ENCODE results near the gene KIAA0753.
A peak's percentile ranks its signal among the peaks of the same experiment; 100 is the strongest.

Gene KIAA0753

GRCh38 chr17:6554871-6555330 is 85.6 kb downstream of the KIAA0753 start:
- peak overlapping the region; percentile 56; the same call in 1 of the 2 replicates for H3K9ac ChIP-seq (ENCODE audit: low read depth, low read length)
- peaks cover 10% of the 10 kb centered on the region for H3K4me1 ChIP-seq (ENCODE audit: insufficient read depth, low read length)
- H3K9me3 ChIP-seq (ENCODE audit: control insufficient read depth, insufficient read depth, low read length): no peaks in the 10 kb centered on the region
- H3K36me3 ChIP-seq (ENCODE audit: insufficient read depth, low read length): no peaks in the 10 kb centered on the region

GRCh38 chr17:6554342-6554741 is 86.2 kb downstream of the KIAA0753 start:
- Histone ChIP-seq H3K36me3 (ENCODE audit: insufficient read depth, low read length) (no peaks in the 10 kb centered on the region), H3K9ac (ENCODE audit: low read depth, low read length) (no peak overlapping the region), H3K9me3 (ENCODE audit: control insufficient read depth, insufficient read depth, low read length) (no peaks in the 10 kb centered on the region), H3K4me1 (ENCODE audit: insufficient read depth, low read length) (peaks cover 15% of the 10 kb centered on the region)

GRCh38 chr17:6551869-6552531 is 88.5 kb downstream of the KIAA0753 start:
- H3K36me3 ChIP-seq (ENCODE audit: insufficient read depth, low read length): no peaks in the 10 kb centered on the region
- H3K9me3 ChIP-seq (ENCODE audit: control insufficient read depth, insufficient read depth, low read length): no peaks in the 10 kb centered on the region
- no peak overlapping the region for H3K9ac ChIP-seq (ENCODE audit: low read depth, low read length)
- peaks cover 18% of the 10 kb centered on the region for H3K4me1 ChIP-seq (ENCODE audit: insufficient read depth, low read length)

- H3K9me3 ChIP-seq (ENCODE audit: control insufficient read depth, insufficient read depth, low read length): no peaks in the 10 kb centered on the region
- H3K36me3 ChIP-seq (ENCODE audit: insufficient read depth, low read length): no peaks in the 10 kb centered on the region
- peaks cover 18% of the 10 kb centered on the region for H3K4me1 ChIP-seq (ENCODE audit: insufficient read depth, low read length)
- H3K9ac ChIP-seq (ENCODE audit: low read depth, low read length): no peak overlapping the region
Measured at GRCh38 chr17:6551356-6551755, 89.2 kb downstream of the KIAA0753 start.

GRCh38 chr17:6549384-6550036 is 91.0 kb downstream of the KIAA0753 start:
- H3K4me1 ChIP-seq (ENCODE audit: insufficient read depth, low read length): peaks cover 20% of the 10 kb centered on the region
- H3K9me3 ChIP-seq (ENCODE audit: control insufficient read depth, insufficient read depth, low read length): no peaks in the 10 kb centered on the region
- no peaks in the 10 kb centered on the region for H3K36me3 ChIP-seq (ENCODE audit: insufficient read depth, low read length)
- no peak overlapping the region for H3K9ac ChIP-seq (ENCODE audit: low read depth, low read length)

GRCh38 chr17:6548578-6549330 is 91.8 kb downstream of the KIAA0753 start:
- Histone ChIP-seq H3K9me3 (ENCODE audit: control insufficient read depth, insufficient read depth, low read length) (no peaks in the 10 kb centered on the region), H3K4me1 (ENCODE audit: insufficient read depth, low read length) (peaks cover 20% of the 10 kb centered on the region), H3K9ac (ENCODE audit: low read depth, low read length) (no peak overlapping the region), H3K36me3 (ENCODE audit: insufficient read depth, low read length) (no peaks in the 10 kb centered on the region)

GRCh38 chr17:6548034-6548433 is 92.5 kb downstream of the KIAA0753 start:
- H3K9me3 ChIP-seq (ENCODE audit: control insufficient read depth, insufficient read depth, low read length): no peaks in the 10 kb centered on the region
- no peak overlapping the region for H3K9ac ChIP-seq (ENCODE audit: low read depth, low read length)
- H3K4me1 ChIP-seq (ENCODE audit: insufficient read depth, low read length): peaks cover 20% of the 10 kb centered on the region
- H3K36me3 ChIP-seq (ENCODE audit: insufficient read depth, low read length): no peaks in the 10 kb centered on the region

GRCh38 chr17:6547336-6547735 is 93.2 kb downstream of the KIAA0753 start:
- Histone ChIP-seq H3K4me1 (ENCODE audit: insufficient read depth, low read length) (peaks cover 18% of the 10 kb centered on the region), H3K36me3 (ENCODE audit: insufficient read depth, low read length) (no peaks in the 10 kb centered on the region), H3K9ac (ENCODE audit: low read depth, low read length) (no peak overlapping the region), H3K9me3 (ENCODE audit: control insufficient read depth, insufficient read depth, low read length) (no peaks in the 10 kb centered on the region)

GRCh38 chr17:6546069-6546718 is 94.3 kb downstream of the KIAA0753 start:
- no peaks in the 10 kb centered on the region for H3K9me3 ChIP-seq (ENCODE audit: control insufficient read depth, insufficient read depth, low read length)
- no peaks in the 10 kb centered on the region for H3K36me3 ChIP-seq (ENCODE audit: insufficient read depth, low read length)
- no peak overlapping the region for H3K9ac ChIP-seq (ENCODE audit: low read depth, low read length)
- H3K4me1 ChIP-seq (ENCODE audit: insufficient read depth, low read length): peaks cover 21% of the 10 kb centered on the region; the same call in 1 of the 2 replicates

- Histone ChIP-seq H3K9ac (ENCODE audit: low read depth, low read length) (no peak overlapping the region), H3K36me3 (ENCODE audit: insufficient read depth, low read length) (no peaks in the 10 kb centered on the region), H3K9me3 (ENCODE audit: control insufficient read depth, insufficient read depth, low read length) (no peaks in the 10 kb centered on the region), H3K4me1 (ENCODE audit: insufficient read depth, low read length) (peaks cover 21% of the 10 kb centered on the region; the same call in 1 of the 2 replicates)
Measured at GRCh38 chr17:6545291-6545690, 95.2 kb downstream of the KIAA0753 start.

- H3K4me1 ChIP-seq (ENCODE audit: insufficient read depth, low read length): peaks cover 14% of the 10 kb centered on the region; the same call in 1 of the 2 replicates
- no peaks in the 10 kb centered on the region for H3K9me3 ChIP-seq (ENCODE audit: control insufficient read depth, insufficient read depth, low read length)
- no peak overlapping the region for H3K9ac ChIP-seq (ENCODE audit: low read depth, low read length)
- H3K36me3 ChIP-seq (ENCODE audit: insufficient read depth, low read length): no peaks in the 10 kb centered on the region
Measured at GRCh38 chr17:6544011-6544370, 96.5 kb downstream of the KIAA0753 start.

- no peaks in the 10 kb centered on the region for H3K9me3 ChIP-seq (ENCODE audit: control insufficient read depth, insufficient read depth, low read length)
- H3K4me1 ChIP-seq (ENCODE audit: insufficient read depth, low read length): peaks cover 14% of the 10 kb centered on the region; the same call in 1 of the 2 replicates
- H3K36me3 ChIP-seq (ENCODE audit: insufficient read depth, low read length): no peaks in the 10 kb centered on the region
- H3K9ac ChIP-seq (ENCODE audit: low read depth, low read length): no peak overlapping the region
Measured at GRCh38 chr17:6543079-6544010, 97.2 kb downstream of the KIAA0753 start.

- H3K4me1 ChIP-seq (ENCODE audit: insufficient read depth, low read length): peaks cover 14% of the 10 kb centered on the region; the same call in 1 of the 2 replicates
- H3K9ac ChIP-seq (ENCODE audit: low read depth, low read length): no peak overlapping the region
- no peaks in the 10 kb centered on the region for H3K9me3 ChIP-seq (ENCODE audit: control insufficient read depth, insufficient read depth, low read length)
- no peaks in the 10 kb centered on the region for H3K36me3 ChIP-seq (ENCODE audit: insufficient read depth, low read length)
Measured at GRCh38 chr17:6542577-6542976, 97.9 kb downstream of the KIAA0753 start.
